A673 (cell line): Measurements from ENCODE around the gene STK33.

Experiments used
- CTCF ChIP-seq: fragments of 300-800, 200-600 bp; sonication (generic); conservative IDR thresholded peaks from 2 replicates; pipeline ENCODE4 v1.5.1; 2017; ENCODE audit warnings: low read depth, mild to moderate bottlenecking, antibody characterized with exemption, low read length, moderate library complexity, mixed read lengths
- EZH2 ChIP-seq: fragments of 200-600 bp; sonication (generic); IDR thresholded peaks from 2 replicates; pipeline ENCODE4 v1.6.1; 2017; ENCODE audit warnings: borderline replicate concordance, low read depth, mild to moderate bottlenecking, mixed read lengths, antibody characterized with exemption, low read length; ENCODE audit not compliant: poor library complexity, severe bottlenecking

- no peak for TF ChIP-seq CTCF
- no peak for TF ChIP-seq EZH2
These were observed 237.1 kb downstream of the STK33 start for GRCh38 chr11:8356721-8357504.
